HG03159 (cell line): Measurements from ENCODE around the gene TAMM41.
A peak's percentile ranks its signal among the peaks of the same experiment; 100 is the strongest.
"Not testable (repeated sequence)": the region's sequence is repeated elsewhere in the genome, so short reads cannot be mapped to it uniquely, and the experiment has no call there.

Experiments
- ATAC-seq: cut with Tn5 transposase; IDR thresholded peaks from one replicate; pipeline ENCODE4 v1.9.1; 2021; ENCODE audit warnings: mild to moderate bottlenecking, moderate library complexity; ENCODE audit not compliant: unreplicated experiment

The TAMM41 gene

GRCh38 chr3:11846281-11847266 lies at the start of gene TAMM41:
TAMM41 (minus strand) TSS chr3:11846885; CDS start chr3:11846636, 249 bp downstream.
- peak; percentile 100 for ATAC-seq

GRCh38 chr3:11878837-11879236 lies 32.2 kb upstream of the TAMM41 start:
- no peak for ATAC-seq

GRCh38 chr3:11874707-11875106 lies 28.0 kb upstream of the TAMM41 start:
- not testable (repeated sequence) for ATAC-seq

GRCh38 chr3:11863739-11864138 lies 17.1 kb upstream of the TAMM41 start:
- not testable (repeated sequence) for ATAC-seq

GRCh38 chr3:11862584-11862983 lies 15.9 kb upstream of the TAMM41 start:
- not testable (repeated sequence) for ATAC-seq

- not testable (repeated sequence) for ATAC-seq
Measured at GRCh38 chr3:11862145-11862544, 15.5 kb upstream of the TAMM41 start.

GRCh38 chr3:11860213-11860612 lies 13.5 kb upstream of the TAMM41 start:
- ATAC-seq, result not testable (repeated sequence)

- no peak for ATAC-seq
Measured at GRCh38 chr3:11853450-11853849, 6.8 kb upstream of the TAMM41 start.

GRCh38 chr3:11850003-11850402 lies 3.3 kb upstream of the TAMM41 start:
- ATAC-seq, result no peak

GRCh38 chr3:11847607-11848006 lies 922 bp upstream of the TAMM41 start:
- ATAC-seq, result no peak

GRCh38 chr3:11845651-11846050 lies 1.0 kb downstream of the TAMM41 start:
- no peak for ATAC-seq

GRCh38 chr3:11844891-11845290 lies 1.8 kb downstream of the TAMM41 start:
- no peak for ATAC-seq

GRCh38 chr3:11835028-11835639 lies 11.6 kb downstream of the TAMM41 start:
- no peak for ATAC-seq

- ATAC-seq, result no peak
Measured at GRCh38 chr3:11832981-11833905, 13.4 kb downstream of the TAMM41 start.

GRCh38 chr3:11829416-11829815 lies 17.3 kb downstream of the TAMM41 start:
- ATAC-seq, result no peak

- no peak for ATAC-seq
Measured at GRCh38 chr3:11826628-11827265, 19.9 kb downstream of the TAMM41 start.

- no peak for ATAC-seq
Measured at GRCh38 chr3:11825301-11825700, 21.4 kb downstream of the TAMM41 start.

GRCh38 chr3:11820531-11821041 lies 26.1 kb downstream of the TAMM41 start:
- peak; percentile 74 for ATAC-seq

- ATAC-seq, result no peak
Measured at GRCh38 chr3:11819146-11819689, 27.5 kb downstream of the TAMM41 start.

- no peak for ATAC-seq
Measured at GRCh38 chr3:11818033-11818432, 28.7 kb downstream of the TAMM41 start.
